Body of pancreas (tissue), 4 donors: ENCODE data around the gene GOLGA6D.

Source experiments
- CTCF ChIP-seq, 7 experiments: fragments of 450-650 bp in 4 of 7; fragments of 200-600 bp in 3 of 7; sonication (generic) in 3 of 7; IDR thresholded peaks; one replicate each; pipeline ENCODE4 v1.5.1; 2016 to 2019; ENCODE audit warnings: antibody characterized with exemption in 7 of 7
- POLR2A ChIP-seq, 3 donors: fragments of 450-650 bp; IDR thresholded peaks; one replicate each; pipeline ENCODE4 v1.6.1; 2016; ENCODE audit warnings: antibody characterized with exemption in 3 of 3, mild to moderate bottlenecking in 2 of 3

- TF ChIP-seq CTCF (IDR thresholded peaks at IDR 0.05): no peak
- no peak for TF ChIP-seq POLR2A (IDR thresholded peaks at IDR 0.05)
Measured at GRCh38 chr15:75335313-75335704, 52.7 kb downstream of the GOLGA6D start.
